Smooth muscle cell (in vitro differentiated cells): Measurements from ENCODE around the gene THOC5. TPM values are rescaled to one million over a fixed set of nuclear protein-coding genes. Genes with fewer than 3 reads are reported as not detected.

Experiments
- DNase-seq: peaks from one replicate; lab custom pipeline; 2025; ENCODE audit not compliant: unreplicated experiment; lab: John Stamatoyannopoulos, UW
- H2AFZ ChIP-seq: fragments of 200-600 bp; sonication (generic); 2 replicates; pipeline ENCODE4 v1.6.0; 2016; ENCODE audit warnings: antibody characterized with exemption, low read depth, mild to moderate bottlenecking
- H3F3A ChIP-seq: fragments of 200-600 bp; sonication (generic); 2 replicates; pipeline ENCODE4 v1.6.0; 2017; ENCODE audit warnings: antibody characterized with exemption, low read depth
- H3K27ac ChIP-seq: fragments of 200-600 bp; sonication (generic); 2 replicates; pipeline ENCODE4 v1.5.1; 2016; ENCODE audit warnings: low read depth, mild to moderate bottlenecking
- H3K27me3 ChIP-seq: fragments of 200-600 bp; sonication (generic); 2 replicates; pipeline ENCODE4 v1.6.1; 2016; ENCODE audit warnings: low read depth, mild to moderate bottlenecking
- H3K36me3 ChIP-seq: fragments of 200-600 bp; sonication (generic); 2 replicates; pipeline ENCODE4 v1.5.1; 2016; ENCODE audit warnings: low read depth
- H3K4me1 ChIP-seq: fragments of 200-600 bp; sonication (generic); 2 replicates; pipeline ENCODE4 v1.5.1; 2016; ENCODE audit warnings: low read depth
- H3K4me2 ChIP-seq: fragments of 200-600 bp; sonication (generic); 2 replicates; pipeline ENCODE4 v1.6.0; 2016; ENCODE audit warnings: mild to moderate bottlenecking
- H3K4me3 ChIP-seq: fragments of 200-600 bp; sonication (generic); 2 replicates; pipeline ENCODE4 v1.5.1; 2016; ENCODE audit warnings: mild to moderate bottlenecking
- H3K79me2 ChIP-seq: fragments of 200-600 bp; sonication (generic); 2 replicates; pipeline ENCODE4 v1.6.0; 2016; ENCODE audit warnings: low read depth, mild to moderate bottlenecking
- H3K9ac ChIP-seq: fragments of 200-600 bp; sonication (generic); 2 replicates; pipeline ENCODE4 v1.6.0; 2016; ENCODE audit warnings: low read depth
- H3K9me3 ChIP-seq: fragments of 200-600 bp; sonication (generic); replicated peaks from 2 replicates; pipeline ENCODE4 v1.5.1; 2016; ENCODE audit warnings: low read depth
- H4K20me1 ChIP-seq: fragments of 200-600 bp; sonication (generic); 2 replicates; pipeline ENCODE4 v1.6.0; 2016; ENCODE audit warnings: low read depth
- WGBS: methylation state at CpG from one replicate; pipeline ENCODE4 v1.1.7; 2016; ENCODE audit warnings: low lambda C conversion rate; 5-methylcytosine and 5-hydroxymethylcytosine counted together
- polyA plus RNA-seq: library from polyadenylated mRNA; unstranded; fragments of >200 nt; fragmentation: Nextera tagmentation; extraction: Ambion mirVana; gene quantifications from 2 replicates; pipeline ENCODE4 v1.2.1, GENCODE V29; 2016
- total RNA-seq: library from RNA; depleted of rRNA; stranded (reverse); fragments of >200 nt; gene quantifications from 2 replicates; pipeline ENCODE4 v1.2.3, GENCODE V29; 2014
- TF ChIP-seq, protein P1 (sequence below): fragments of 200-600 bp; sonication (generic); IDR thresholded peaks from 2 replicates; pipeline ENCODE4 v1.5.1; 2017; ENCODE audit warnings: borderline replicate concordance, mild to moderate bottlenecking, antibody characterized with exemption; ENCODE audit not compliant: insufficient read depth, poor library complexity, severe bottlenecking

Gene THOC5
- total and polyA plus RNA-seq, 2 experiments from 2014 or later = 13.7 to 21.7 TPM

DNA sequence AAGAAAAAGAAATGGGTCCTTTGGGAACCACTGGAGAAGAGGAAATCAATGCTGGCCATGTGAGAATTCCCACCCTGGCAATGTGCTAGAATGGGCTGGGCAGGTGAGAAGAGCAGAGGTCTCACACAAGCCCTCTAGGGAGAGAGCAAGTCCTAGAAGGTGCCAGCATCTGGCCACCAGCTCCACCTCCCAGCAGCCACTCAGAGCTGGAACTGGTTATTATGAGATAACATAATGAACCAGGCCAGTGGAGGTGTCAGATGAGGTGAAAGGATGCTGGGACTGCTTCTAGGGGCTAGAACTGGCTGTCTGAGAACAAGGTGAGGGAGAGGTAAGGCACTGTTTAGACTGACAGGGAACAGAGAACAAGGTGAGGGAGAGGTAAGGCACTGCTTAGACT lies 44.3 kb downstream of the THOC5 start:
- Histone ChIP-seq H3K36me3 (peaks cover 28% of the 10 kb centered on the region), H3K9me3 (no peaks in the 10 kb centered on the region), H2AFZ (no peak overlapping the region), H3K79me2 (no peaks in the 10 kb centered on the region), H3K4me1 (peaks cover under 1% of the 10 kb centered on the region), H3K4me3 (no peak overlapping the region), H3K27me3 (no peaks in the 10 kb centered on the region), H3F3A (peaks cover 10% of the 10 kb centered on the region), H3K9ac (no peak overlapping the region), H4K20me1 (no peaks in the 10 kb centered on the region), H3K27ac (no peak overlapping the region), H3K4me2 (no peak overlapping the region)
- DNase-seq = no peak
- TF ChIP-seq, protein P1, sequence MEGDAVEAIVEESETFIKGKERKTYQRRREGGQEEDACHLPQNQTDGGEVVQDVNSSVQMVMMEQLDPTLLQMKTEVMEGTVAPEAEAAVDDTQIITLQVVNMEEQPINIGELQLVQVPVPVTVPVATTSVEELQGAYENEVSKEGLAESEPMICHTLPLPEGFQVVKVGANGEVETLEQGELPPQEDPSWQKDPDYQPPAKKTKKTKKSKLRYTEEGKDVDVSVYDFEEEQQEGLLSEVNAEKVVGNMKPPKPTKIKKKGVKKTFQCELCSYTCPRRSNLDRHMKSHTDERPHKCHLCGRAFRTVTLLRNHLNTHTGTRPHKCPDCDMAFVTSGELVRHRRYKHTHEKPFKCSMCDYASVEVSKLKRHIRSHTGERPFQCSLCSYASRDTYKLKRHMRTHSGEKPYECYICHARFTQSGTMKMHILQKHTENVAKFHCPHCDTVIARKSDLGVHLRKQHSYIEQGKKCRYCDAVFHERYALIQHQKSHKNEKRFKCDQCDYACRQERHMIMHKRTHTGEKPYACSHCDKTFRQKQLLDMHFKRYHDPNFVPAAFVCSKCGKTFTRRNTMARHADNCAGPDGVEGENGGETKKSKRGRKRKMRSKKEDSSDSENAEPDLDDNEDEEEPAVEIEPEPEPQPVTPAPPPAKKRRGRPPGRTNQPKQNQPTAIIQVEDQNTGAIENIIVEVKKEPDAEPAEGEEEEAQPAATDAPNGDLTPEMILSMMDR = no peak

DNA sequence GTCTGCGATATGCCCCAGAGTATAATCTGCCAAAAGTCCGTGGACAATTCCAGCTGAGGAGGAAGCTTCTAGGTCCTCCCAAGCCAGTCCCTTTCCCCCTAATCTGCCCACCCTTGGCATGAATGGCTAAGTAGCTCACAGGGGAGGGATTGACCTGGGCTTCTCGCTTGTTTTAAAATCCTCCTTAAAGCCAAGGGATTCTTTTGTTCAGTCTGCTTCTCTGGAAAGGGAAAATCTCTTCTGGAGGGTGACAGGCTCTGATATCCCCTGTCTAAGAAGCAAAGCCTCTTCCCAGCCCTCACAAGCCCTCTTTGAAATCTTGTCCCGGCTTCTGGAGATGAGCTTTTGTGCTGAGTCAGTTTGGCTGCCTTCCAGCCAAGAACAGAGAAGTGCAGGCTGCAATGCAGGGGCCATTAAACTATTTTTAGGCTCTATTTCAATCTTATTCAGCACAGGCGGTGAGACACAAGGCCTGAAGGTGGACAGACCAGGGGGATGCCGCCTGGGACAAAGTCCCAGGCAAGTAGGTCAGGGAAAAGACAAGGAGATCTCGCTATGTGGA lies 49.7 kb downstream of the THOC5 start:
- H3K9ac ChIP-seq = no peak overlapping the region
- WGBS = 49% methylated on average over 7 of the region's 7 CpGs
- no peaks in the 10 kb centered on the region for H3K27me3 ChIP-seq
- H3K4me3 ChIP-seq = no peak overlapping the region
- H3F3A ChIP-seq = peaks cover 17% of the 10 kb centered on the region
- H3K27ac ChIP-seq = peak overlapping the region; percentile 58
- TF ChIP-seq, protein P1 = no peak
- no peaks in the 10 kb centered on the region for H4K20me1 ChIP-seq
- peak; percentile 17 for DNase-seq
- H2AFZ ChIP-seq = no peak overlapping the region
- H3K4me2 ChIP-seq = peak overlapping the region; percentile 55
- H3K79me2 ChIP-seq = no peaks in the 10 kb centered on the region
- peaks cover 14% of the 10 kb centered on the region for H3K36me3 ChIP-seq
- H3K9me3 ChIP-seq = no peaks in the 10 kb centered on the region
- H3K4me1 ChIP-seq = peaks cover 10% of the 10 kb centered on the region

DNA sequence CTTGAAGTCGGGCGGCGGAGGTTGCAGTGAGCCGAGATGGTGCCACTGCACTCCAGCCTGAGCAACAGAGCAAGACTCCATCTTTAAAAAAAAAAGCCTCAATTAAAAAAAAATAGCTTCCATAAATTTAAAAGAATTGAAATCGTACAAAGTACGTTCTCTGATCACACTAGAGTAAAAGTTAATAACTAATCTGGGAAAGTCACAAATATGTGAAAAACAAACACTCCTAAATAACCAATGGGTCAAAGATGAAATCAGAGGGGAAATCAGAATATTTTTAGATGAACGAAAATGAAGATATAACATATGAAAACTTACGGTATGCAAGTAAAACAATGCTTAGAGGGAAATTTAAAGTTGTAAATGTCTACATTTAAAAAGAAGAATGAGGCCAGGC lies 53.7 kb downstream of the THOC5 start:
- Histone ChIP-seq H3F3A (peaks cover 9% of the 10 kb centered on the region), H3K4me1 (peaks cover 10% of the 10 kb centered on the region), H3K36me3 (no peaks in the 10 kb centered on the region), H3K79me2 (no peaks in the 10 kb centered on the region), H3K27ac (no peak overlapping the region), H3K27me3 (no peaks in the 10 kb centered on the region), H3K4me2 (no peak overlapping the region), H3K9ac (no peak overlapping the region), H2AFZ (no peak overlapping the region), H3K9me3 (no peaks in the 10 kb centered on the region), H3K4me3 (no peak overlapping the region), H4K20me1 (no peaks in the 10 kb centered on the region)
- TF ChIP-seq, protein P1 = no peak
- 97% methylated on average over 8 of the region's 8 CpGs for WGBS
- DNase-seq = no peak

DNA sequence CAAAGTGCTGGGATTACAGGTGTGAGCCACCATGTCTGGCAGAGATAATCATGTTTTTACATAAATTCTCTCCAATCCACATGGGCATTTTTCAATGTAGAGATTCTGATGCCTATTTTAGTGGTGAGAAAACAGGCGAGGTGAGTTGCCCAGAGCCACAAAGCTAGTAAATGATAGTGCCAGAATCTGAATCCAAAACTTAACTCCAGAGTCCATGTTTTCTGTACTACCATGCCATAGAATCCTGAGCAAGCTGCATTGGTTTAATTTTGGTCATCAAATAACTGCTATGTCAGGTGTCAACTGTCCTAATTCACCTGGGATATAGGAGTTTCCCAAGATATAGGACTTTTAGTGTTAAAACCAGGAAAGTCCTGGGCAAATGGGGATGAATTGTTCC lies 59.9 kb downstream of the THOC5 start:
- H3K4me1 ChIP-seq = no peaks in the 10 kb centered on the region
- no peaks in the 10 kb centered on the region for H3K27me3 ChIP-seq
- H4K20me1 ChIP-seq = no peaks in the 10 kb centered on the region
- H3K9me3 ChIP-seq = no peaks in the 10 kb centered on the region
- H3K79me2 ChIP-seq = no peaks in the 10 kb centered on the region
- H3K4me3 ChIP-seq = no peak overlapping the region
- no peak overlapping the region for H2AFZ ChIP-seq
- DNase-seq = no peak
- WGBS = 87% methylated on average over 1 of the region's 1 CpG
- H3K9ac ChIP-seq = no peak overlapping the region
- no peaks in the 10 kb centered on the region for H3F3A ChIP-seq
- no peak overlapping the region for H3K4me2 ChIP-seq
- TF ChIP-seq, protein P1 = no peak
- no peak overlapping the region for H3K27ac ChIP-seq
- H3K36me3 ChIP-seq = no peaks in the 10 kb centered on the region
